Mesenchymal stem cell (in vitro differentiated cells and primary cell): ENCODE data around the gene AIFM3.

Experiments
- DNase-seq: peaks from one replicate; pipeline ENCODE4 v3.0.0-alpha.2; 2013
- H2AFZ ChIP-seq: one replicate; pipeline ENCODE4 v1.6.1; 2013; ENCODE audit warnings: low read depth, mild to moderate bottlenecking, control low read depth, inconsistent platforms, low read length, moderate library complexity
- H2AK5ac ChIP-seq: 2 replicates; pipeline ENCODE4 v1.6.1; 2013; ENCODE audit warnings: low read length, moderate library complexity, mild to moderate bottlenecking, inconsistent platforms; ENCODE audit not compliant: severe bottlenecking
- H2BK120ac ChIP-seq: one replicate; pipeline ENCODE4 v1.6.1; 2013; ENCODE audit warnings: low read depth, mild to moderate bottlenecking, inconsistent platforms, low read length, moderate library complexity
- H2BK12ac ChIP-seq, 2 experiments: one replicate each; pipeline ENCODE4 v1.6.1; 2013; ENCODE audit warnings: inconsistent platforms in 2 of 2, low read length in 2 of 2, mild to moderate bottlenecking in 2 of 2, moderate library complexity in 2 of 2, control low read depth in 1 of 2
- H2BK15ac ChIP-seq: one replicate; pipeline ENCODE4 v1.6.1; 2013; ENCODE audit warnings: mild to moderate bottlenecking, low read depth, inconsistent platforms; ENCODE audit not compliant: poor library complexity, severe bottlenecking
- H2BK5ac ChIP-seq: 2 replicates; pipeline ENCODE4 v1.6.1; 2013; ENCODE audit warnings: low read depth, mild to moderate bottlenecking, low read length, control low read depth, inconsistent platforms; ENCODE audit not compliant: poor library complexity, severe bottlenecking
- H3K14ac ChIP-seq, 2 experiments: one replicate each; pipeline ENCODE4 v1.6.1; 2013; ENCODE audit warnings: inconsistent platforms in 2 of 2, low read length in 2 of 2, control low read depth in 1 of 2, mild to moderate bottlenecking in 1 of 2, moderate library complexity in 1 of 2
- H3K18ac ChIP-seq, 2 experiments: one replicate each; pipeline ENCODE4 v1.6.1; 2013; ENCODE audit warnings: inconsistent platforms in 2 of 2, low read length in 2 of 2, control low read depth in 1 of 2, low read depth in 1 of 2, mild to moderate bottlenecking in 1 of 2
- H3K23ac ChIP-seq, 2 experiments: one replicate each; pipeline ENCODE4 v1.6.1; 2013; ENCODE audit warnings: inconsistent platforms in 2 of 2, low read length in 2 of 2, mild to moderate bottlenecking in 2 of 2, moderate library complexity in 2 of 2, control low read depth in 1 of 2
- H3K27ac ChIP-seq: 2 replicates; pipeline ENCODE4 v1.5.1; 2013; ENCODE audit warnings: mild to moderate bottlenecking, moderate library complexity, low read length, control low read depth, inconsistent platforms; ENCODE audit not compliant: poor library complexity, severe bottlenecking
- H3K27me3 ChIP-seq, 2 experiments: 2 replicates each; pipeline versions ENCODE4 v1.6.1 to v1.7.0; 2013; ENCODE audit warnings: low read length in 2 of 2, mild to moderate bottlenecking in 2 of 2, moderate library complexity in 2 of 2, control low read depth in 1 of 2, inconsistent platforms in 1 of 2; ENCODE audit not compliant: control insufficient read depth in 1 of 2, insufficient read depth in 1 of 2
- H3K36me3 ChIP-seq, 2 experiments: 2 replicates each; pipeline versions ENCODE4 v1.6.1 to v1.7.0; 2013; ENCODE audit warnings: low read length in 2 of 2, control low read depth in 1 of 2, inconsistent platforms in 1 of 2, low read depth in 1 of 2, mild to moderate bottlenecking in 1 of 2; ENCODE audit not compliant: insufficient read depth in 2 of 2, control insufficient read depth in 1 of 2
- H3K4ac ChIP-seq, 2 experiments: one replicate each; pipeline ENCODE4 v1.6.1; 2013; ENCODE audit warnings: inconsistent platforms in 2 of 2, low read length in 2 of 2, mild to moderate bottlenecking in 2 of 2, moderate library complexity in 2 of 2, control low read depth in 1 of 2, low read depth in 1 of 2
- H3K4me1 ChIP-seq: 2 replicates; pipeline ENCODE4 v1.6.1; 2013; ENCODE audit warnings: low read depth, low read length, control low read depth; ENCODE audit not compliant: control insufficient read depth, insufficient read depth
- H3K4me2 ChIP-seq: 2 replicates; pipeline ENCODE4 v1.6.1; 2013; ENCODE audit warnings: low read length, mild to moderate bottlenecking, inconsistent platforms; ENCODE audit not compliant: poor library complexity, severe bottlenecking
- H3K4me3 ChIP-seq, 2 experiments: 2 replicates each; pipeline versions ENCODE4 v1.5.1 to v1.7.0; 2013; ENCODE audit warnings: low read length in 2 of 2, mild to moderate bottlenecking in 2 of 2, control low read depth in 1 of 2, low read depth in 1 of 2; ENCODE audit not compliant: insufficient read depth in 1 of 2
- H3K79me1 ChIP-seq: replicated peaks from 2 replicates; pipeline ENCODE4 v1.6.1; 2013; ENCODE audit warnings: mild to moderate bottlenecking, control low read depth, low read length, inconsistent platforms; ENCODE audit not compliant: poor library complexity, severe bottlenecking
- H3K9ac ChIP-seq: 2 replicates; pipeline ENCODE4 v1.7.0; 2013; ENCODE audit warnings: mild to moderate bottlenecking, low read length, moderate library complexity
- H3K9me3 ChIP-seq: 2 replicates; pipeline ENCODE4 v1.7.0; 2013; ENCODE audit warnings: mild to moderate bottlenecking, low read length; ENCODE audit not compliant: control insufficient read depth
- H4K8ac ChIP-seq: one replicate; pipeline ENCODE4 v1.6.1; 2013; ENCODE audit warnings: inconsistent platforms, mild to moderate bottlenecking, low read length, moderate library complexity
- H4K91ac ChIP-seq: one replicate; pipeline ENCODE4 v1.6.1; 2013; ENCODE audit warnings: mild to moderate bottlenecking, low read length, inconsistent platforms
- WGBS: methylation state at CpG from one replicate; pipeline ENCODE4 v1.1.7; 2013; ENCODE audit warnings: mixed read lengths; 5-methylcytosine and 5-hydroxymethylcytosine counted together

AIFM3 gene

DNA sequence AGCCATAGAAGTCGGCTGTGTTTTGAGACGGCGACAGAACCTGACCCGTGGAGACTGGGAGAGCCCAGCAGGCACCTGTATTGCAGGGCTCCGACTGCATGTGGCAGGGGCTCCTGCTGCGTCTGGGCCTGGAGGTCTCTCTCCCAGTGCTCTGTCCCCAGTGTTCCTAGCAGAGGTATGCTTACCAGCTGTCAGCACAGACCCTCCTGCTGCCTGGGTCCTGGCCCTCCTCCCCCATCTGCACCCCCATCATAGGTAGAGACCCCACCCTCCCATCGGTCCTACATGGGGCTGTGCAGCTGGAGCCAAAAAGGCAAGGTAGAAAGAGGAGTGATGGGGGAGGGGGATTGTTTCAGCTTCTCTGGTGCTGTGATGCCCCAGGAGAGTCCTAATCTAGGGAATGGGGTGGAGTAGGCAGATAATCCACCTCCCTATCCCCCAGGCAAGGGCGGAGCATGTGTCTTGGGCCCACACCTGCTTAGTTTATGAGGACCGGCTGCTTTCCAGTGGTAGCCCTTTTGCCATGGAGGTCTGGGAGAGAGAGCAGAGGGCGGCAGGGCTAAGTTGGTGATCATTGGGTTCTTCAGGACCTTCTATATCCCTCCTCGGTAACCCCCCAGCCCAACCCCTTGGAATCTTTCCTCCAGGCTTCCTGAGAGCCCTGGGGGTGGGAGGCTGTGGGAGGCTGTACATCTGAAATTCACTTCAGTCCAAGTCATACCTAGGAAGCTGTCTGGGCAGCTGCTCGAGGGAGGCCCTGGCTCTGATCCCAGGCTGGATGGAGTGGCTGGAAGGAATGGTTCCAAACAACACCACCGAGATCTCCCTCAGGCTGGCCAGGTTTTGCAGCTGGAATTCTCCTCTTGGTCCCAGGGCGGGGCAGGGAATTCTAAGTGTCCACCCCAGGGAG is 60.0 kb downstream of the AIFM3 start:
- no peak overlapping the region for H2AK5ac ChIP-seq
- H3K23ac ChIP-seq = no peak overlapping the region
- no peak overlapping the region for H3K4ac ChIP-seq
- 81% methylated on average over 11 of the region's 14 CpGs for WGBS
- H3K27ac ChIP-seq = no peak overlapping the region
- no peak overlapping the region for H3K4me2 ChIP-seq
- peak overlapping the region; percentile 12 for H2BK15ac ChIP-seq
- H3K9me3 ChIP-seq = no peaks in the 10 kb centered on the region
- H3K4me3 ChIP-seq = no peak overlapping the region
- H2BK12ac ChIP-seq = no peak overlapping the region
- no peak overlapping the region for H2AFZ ChIP-seq
- no peaks in the 10 kb centered on the region for H3K79me1 ChIP-seq
- H3K18ac ChIP-seq = no peak overlapping the region
- H3K4me1 ChIP-seq = peaks cover 14% of the 10 kb centered on the region
- no peak overlapping the region for H2BK120ac ChIP-seq
- no peak overlapping the region for H4K8ac ChIP-seq
- H3K36me3 ChIP-seq = peaks cover 0 to 4% of the 10 kb centered on the region in 2 experiments
- H3K14ac ChIP-seq = no peak overlapping the region
- H3K27me3 ChIP-seq = peaks cover 29 to 55% of the 10 kb centered on the region in 2 experiments
- no peak overlapping the region for H3K9ac ChIP-seq
- no peak overlapping the region for H4K91ac ChIP-seq
- H2BK5ac ChIP-seq = no peak overlapping the region
- DNase-seq = no peak

DNA sequence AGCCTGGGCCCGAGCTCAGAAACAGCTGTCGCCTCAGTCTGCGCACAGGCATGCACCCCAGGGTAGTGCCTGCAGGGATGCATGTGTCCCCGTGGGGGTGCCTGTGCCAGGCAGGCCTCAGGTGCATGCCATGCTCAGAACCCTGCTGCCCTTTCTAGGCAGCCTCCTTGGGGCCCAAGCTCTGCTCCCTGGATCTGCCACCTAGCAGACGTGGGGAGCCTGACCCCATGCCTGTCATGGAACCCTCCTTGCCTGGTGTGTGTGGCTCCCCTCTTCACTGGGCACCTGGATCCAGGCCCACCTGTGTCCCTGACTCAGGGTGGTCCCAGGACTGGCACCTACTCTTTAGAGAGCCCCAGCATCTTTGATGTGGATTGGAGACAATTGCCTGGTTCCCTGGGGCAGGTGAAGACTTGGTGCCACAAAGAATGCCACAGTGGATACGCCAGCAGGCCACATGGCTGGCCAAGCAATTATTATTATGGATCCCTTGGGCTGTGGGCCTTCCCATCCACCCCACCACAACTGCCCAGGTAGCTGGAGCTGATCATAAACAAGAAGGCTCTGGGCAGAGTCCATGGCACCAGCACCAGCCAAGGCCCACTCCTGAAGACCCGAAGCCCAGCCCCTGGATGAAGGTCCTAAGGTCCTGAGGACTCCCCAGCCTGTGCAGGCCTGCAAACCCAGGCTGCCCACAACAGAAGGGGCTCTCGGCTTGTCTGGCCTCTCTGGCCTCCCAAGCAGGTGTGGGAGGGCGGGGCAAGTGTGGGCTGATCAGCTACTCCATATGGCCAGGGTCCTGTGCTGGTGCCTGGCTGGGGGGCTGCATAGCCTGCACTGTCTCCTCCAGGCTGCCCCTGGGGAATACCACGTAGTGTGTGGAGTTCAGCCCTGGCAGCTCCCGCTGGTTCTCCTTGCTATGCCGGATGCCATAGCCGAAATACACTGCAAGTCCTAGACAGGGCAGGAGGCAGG is 61.5 kb downstream of the AIFM3 start:
- Histone ChIP-seq H3K27me3 (peaks cover 36 to 59% of the 10 kb centered on the region in 2 experiments), H4K8ac (no peak overlapping the region), H3K4me1 (peaks cover 23% of the 10 kb centered on the region), H3K14ac (peak overlapping the region in 1 of 2 experiments; percentile 58), H3K4me2 (no peak overlapping the region), H2BK120ac (no peak overlapping the region), H2BK12ac (no peak overlapping the region), H2AFZ (no peak overlapping the region), H3K23ac (no peak overlapping the region), H3K4ac (no peak overlapping the region), H2AK5ac (no peak overlapping the region), H4K91ac (peak overlapping the region; percentile 34), H3K4me3 (no peak overlapping the region), H3K9ac (no peak overlapping the region), H3K18ac (no peak overlapping the region), H3K27ac (no peak overlapping the region), H3K9me3 (no peaks in the 10 kb centered on the region), H2BK15ac (no peak overlapping the region), H2BK5ac (no peak overlapping the region), H3K36me3 (peaks cover 0 to 4% of the 10 kb centered on the region in 2 experiments), H3K79me1 (no peaks in the 10 kb centered on the region)
- DNase-seq = no peak
- 90% methylated on average over 13 of the region's 13 CpGs for WGBS

DNA sequence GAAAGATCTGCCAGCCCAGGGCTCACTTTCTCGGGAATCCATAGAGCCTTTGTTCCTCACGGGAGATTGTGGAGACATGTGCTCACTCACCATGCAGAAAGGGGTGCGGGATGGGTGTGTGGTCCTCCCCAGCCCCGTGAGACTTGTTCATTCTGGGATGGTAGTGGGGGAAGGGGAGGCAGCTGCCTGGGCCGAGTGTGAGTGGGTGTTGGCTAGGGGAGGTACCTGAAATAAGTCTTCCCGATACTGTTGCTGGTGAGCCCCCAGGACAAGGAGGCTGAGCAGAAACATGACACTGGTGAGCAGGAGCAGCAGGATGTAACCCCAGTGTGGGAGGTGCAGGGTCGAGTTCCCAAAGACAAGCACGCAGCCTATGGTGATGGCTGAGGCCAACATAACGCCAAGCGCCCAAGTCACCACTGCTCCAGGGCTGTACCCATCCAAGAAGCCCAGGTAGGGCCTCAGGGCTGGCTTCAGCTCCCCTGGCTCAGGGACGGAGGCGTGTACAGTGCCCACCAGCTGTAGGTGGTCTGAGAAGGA is 62.5 kb downstream of the AIFM3 start:
- WGBS = 85% methylated on average over 12 of the region's 12 CpGs
- no peak overlapping the region for H3K18ac ChIP-seq
- peaks cover 36 to 58% of the 10 kb centered on the region in 2 experiments for H3K27me3 ChIP-seq
- no peaks in the 10 kb centered on the region for H3K9me3 ChIP-seq
- H3K4ac ChIP-seq = no peak overlapping the region
- H3K79me1 ChIP-seq = no peaks in the 10 kb centered on the region
- H3K23ac ChIP-seq = no peak overlapping the region
- H3K4me2 ChIP-seq = no peak overlapping the region
- no peak overlapping the region for H3K4me3 ChIP-seq
- peaks cover 23% of the 10 kb centered on the region for H3K4me1 ChIP-seq
- DNase-seq = no peak
- H2AFZ ChIP-seq = no peak overlapping the region
- H4K8ac ChIP-seq = no peak overlapping the region
- no peak overlapping the region for H2BK15ac ChIP-seq
- H2AK5ac ChIP-seq = no peak overlapping the region
- no peak overlapping the region for H2BK120ac ChIP-seq
- no peak overlapping the region for H2BK5ac ChIP-seq
- H3K36me3 ChIP-seq = peaks cover 0 to 4% of the 10 kb centered on the region in 2 experiments
- H3K14ac ChIP-seq = peak overlapping the region in 1 of 2 experiments; percentile 50
- H3K27ac ChIP-seq = no peak overlapping the region
- no peak overlapping the region for H2BK12ac ChIP-seq
- peak overlapping the region; percentile 36 for H4K91ac ChIP-seq
- H3K9ac ChIP-seq = no peak overlapping the region
